Activated T-cell treated with anti-CD3 and anti-CD28 coated beads, Interleukin-2, amount 50 U/mL, for 4 hours (primary cell): ENCODE results near the gene TSHZ3. TPM values are rescaled to one million over a fixed set of nuclear protein-coding genes. Genes with fewer than 3 reads are reported as not detected.

Experiments
- ATAC-seq, 2 donors: fragments of 200-7000 bp; cut with Tn5 transposase; one replicate each; pipeline ENCODE4 v1.10.0; 2021
- DNase-seq: peaks from one replicate; pipeline ENCODE4 v3.0.0-alpha.2; 2020
- H3K27me3 Mint-ChIP-seq: one replicate; pipeline ENCODE4 v1.8.0; 2021; ENCODE audit warnings: low read depth, mixed read lengths
- H3K36me3 Mint-ChIP-seq: one replicate; pipeline ENCODE4 v1.8.0; 2022; ENCODE audit warnings: mixed read lengths; ENCODE audit not compliant: insufficient read depth
- H3K4me1 Mint-ChIP-seq: one replicate; pipeline ENCODE4 v1.8.0; 2021; ENCODE audit warnings: low read depth, mixed read lengths
- H3K4me3 Mint-ChIP-seq: one replicate; pipeline ENCODE4 v1.8.0; 2021; ENCODE audit warnings: mild to moderate bottlenecking, moderate library complexity, mixed read lengths
- H3K9me3 Mint-ChIP-seq: one replicate; pipeline ENCODE4 v1.8.0; 2021; ENCODE audit warnings: mixed read lengths
- total RNA-seq, 3 donors: library from RNA; stranded (reverse); gene quantifications; one replicate each; pipeline ENCODE4 v1.2.1, GENCODE V29; 2021

The TSHZ3 gene, protein sequence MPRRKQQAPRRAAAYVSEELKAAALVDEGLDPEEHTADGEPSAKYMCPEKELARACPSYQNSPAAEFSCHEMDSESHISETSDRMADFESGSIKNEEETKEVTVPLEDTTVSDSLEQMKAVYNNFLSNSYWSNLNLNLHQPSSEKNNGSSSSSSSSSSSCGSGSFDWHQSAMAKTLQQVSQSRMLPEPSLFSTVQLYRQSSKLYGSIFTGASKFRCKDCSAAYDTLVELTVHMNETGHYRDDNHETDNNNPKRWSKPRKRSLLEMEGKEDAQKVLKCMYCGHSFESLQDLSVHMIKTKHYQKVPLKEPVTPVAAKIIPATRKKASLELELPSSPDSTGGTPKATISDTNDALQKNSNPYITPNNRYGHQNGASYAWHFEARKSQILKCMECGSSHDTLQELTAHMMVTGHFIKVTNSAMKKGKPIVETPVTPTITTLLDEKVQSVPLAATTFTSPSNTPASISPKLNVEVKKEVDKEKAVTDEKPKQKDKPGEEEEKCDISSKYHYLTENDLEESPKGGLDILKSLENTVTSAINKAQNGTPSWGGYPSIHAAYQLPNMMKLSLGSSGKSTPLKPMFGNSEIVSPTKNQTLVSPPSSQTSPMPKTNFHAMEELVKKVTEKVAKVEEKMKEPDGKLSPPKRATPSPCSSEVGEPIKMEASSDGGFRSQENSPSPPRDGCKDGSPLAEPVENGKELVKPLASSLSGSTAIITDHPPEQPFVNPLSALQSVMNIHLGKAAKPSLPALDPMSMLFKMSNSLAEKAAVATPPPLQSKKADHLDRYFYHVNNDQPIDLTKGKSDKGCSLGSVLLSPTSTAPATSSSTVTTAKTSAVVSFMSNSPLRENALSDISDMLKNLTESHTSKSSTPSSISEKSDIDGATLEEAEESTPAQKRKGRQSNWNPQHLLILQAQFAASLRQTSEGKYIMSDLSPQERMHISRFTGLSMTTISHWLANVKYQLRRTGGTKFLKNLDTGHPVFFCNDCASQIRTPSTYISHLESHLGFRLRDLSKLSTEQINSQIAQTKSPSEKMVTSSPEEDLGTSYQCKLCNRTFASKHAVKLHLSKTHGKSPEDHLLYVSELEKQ
- under 1 TPM; 0.25 to 0.95 (median 0.63) TPM for total RNA-seq

DNA sequence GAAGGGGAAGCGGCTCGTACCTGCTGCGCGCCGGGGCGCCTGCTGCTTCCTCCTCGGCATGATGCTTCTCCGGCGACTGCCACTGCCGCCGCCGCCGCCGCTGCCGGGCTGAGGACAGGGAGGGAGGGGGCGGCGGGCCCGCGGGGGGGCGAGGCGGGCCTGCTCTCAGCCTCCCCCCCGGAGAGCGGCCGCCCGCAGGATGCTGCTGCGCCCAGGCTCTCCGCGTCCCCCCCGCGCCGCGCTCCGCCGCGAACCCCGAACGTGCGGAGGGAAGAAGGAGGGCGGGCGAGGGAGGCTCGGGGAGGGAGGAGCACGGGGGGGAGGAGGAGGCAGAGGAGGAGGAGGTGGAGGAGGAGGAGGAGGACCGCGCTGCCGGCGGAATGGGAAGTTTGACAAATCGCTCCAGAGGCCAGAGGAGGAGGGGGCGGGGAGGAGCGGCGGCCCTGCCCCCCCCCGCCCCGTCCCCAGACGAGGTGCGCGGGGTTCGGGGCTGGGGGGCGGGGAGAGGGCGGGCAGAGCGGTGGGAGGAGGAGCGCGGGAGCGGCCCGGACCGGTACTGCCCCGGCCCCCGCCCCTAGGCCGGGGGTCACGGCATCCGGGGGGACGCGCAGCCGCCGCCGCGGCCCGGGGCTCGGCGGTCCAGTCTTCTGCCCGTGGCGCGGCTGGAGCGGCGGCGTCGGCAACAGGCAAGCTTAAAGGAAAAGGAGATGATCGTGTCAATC is at the start of gene TSHZ3:
TSS of gene TSHZ3 (minus strand) at position 277 of the 722 bp plus-strand sequence. CDS start at position 60, 217 bp downstream.
- Mint-ChIP-seq H3K27me3 (peaks cover 60% of the 10 kb centered on the region), H3K4me1 (peaks cover 38% of the 10 kb centered on the region), H3K36me3 (no peaks in the 10 kb centered on the region), H3K4me3 (peak within 1 kb of the TSS; percentile 76), H3K9me3 (no peaks in the 10 kb centered on the region)
- DNase-seq = peak; percentile 49
- peak; percentile 48 to 61 for ATAC-seq

DNA sequence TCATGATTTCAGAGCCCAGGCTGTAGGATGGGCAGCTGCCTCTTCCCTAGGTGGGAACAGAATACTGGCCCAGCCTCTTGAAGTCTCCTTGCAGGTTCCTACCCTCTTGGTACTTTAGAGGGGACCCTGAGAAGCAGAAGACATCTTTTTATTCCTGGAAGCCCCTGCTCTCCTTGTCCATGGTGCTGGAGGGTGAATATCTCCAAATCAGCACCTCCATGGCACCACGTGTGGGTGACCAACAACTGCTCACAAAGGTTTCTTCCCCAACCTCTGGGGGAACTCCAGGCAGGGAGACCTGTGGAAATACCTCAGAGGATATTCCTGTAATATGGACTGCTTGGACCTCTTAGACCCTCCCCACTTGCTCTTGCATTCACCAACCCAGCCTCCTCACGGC is 48.1 kb upstream of the TSHZ3 start:
- ATAC-seq (no peak), DNase-seq (no peak)
- H3K9me3 Mint-ChIP-seq = no peaks in the 10 kb centered on the region
- H3K36me3 Mint-ChIP-seq = no peaks in the 10 kb centered on the region
- no peak overlapping the region for H3K4me3 Mint-ChIP-seq
- H3K27me3 Mint-ChIP-seq = peaks cover 16% of the 10 kb centered on the region
- no peaks in the 10 kb centered on the region for H3K4me1 Mint-ChIP-seq

DNA sequence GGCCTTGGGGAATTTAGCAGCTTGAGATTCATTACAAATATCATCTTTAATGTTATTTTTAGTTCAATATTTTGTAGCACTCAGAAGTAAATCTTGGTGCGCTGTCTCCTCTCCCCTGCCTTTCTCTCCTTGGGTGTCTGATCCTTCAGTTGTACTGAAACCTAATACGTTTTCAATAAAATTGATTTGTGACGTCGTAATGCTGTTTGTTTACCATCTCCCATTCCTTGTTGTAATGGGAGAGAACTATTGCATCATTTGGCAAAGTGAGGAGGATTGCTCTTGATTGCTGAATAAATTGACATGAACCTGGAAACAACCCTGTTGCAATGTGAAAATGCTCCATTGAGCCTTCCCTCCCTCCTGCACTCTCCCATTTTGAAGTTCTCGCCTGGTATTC is 43.2 kb upstream of the TSHZ3 start:
- no peaks in the 10 kb centered on the region for H3K9me3 Mint-ChIP-seq
- ATAC-seq (no peak), DNase-seq (no peak)
- H3K4me3 Mint-ChIP-seq = no peak overlapping the region
- H3K4me1 Mint-ChIP-seq = no peaks in the 10 kb centered on the region
- H3K27me3 Mint-ChIP-seq = peaks cover 18% of the 10 kb centered on the region
- H3K36me3 Mint-ChIP-seq = no peaks in the 10 kb centered on the region

DNA sequence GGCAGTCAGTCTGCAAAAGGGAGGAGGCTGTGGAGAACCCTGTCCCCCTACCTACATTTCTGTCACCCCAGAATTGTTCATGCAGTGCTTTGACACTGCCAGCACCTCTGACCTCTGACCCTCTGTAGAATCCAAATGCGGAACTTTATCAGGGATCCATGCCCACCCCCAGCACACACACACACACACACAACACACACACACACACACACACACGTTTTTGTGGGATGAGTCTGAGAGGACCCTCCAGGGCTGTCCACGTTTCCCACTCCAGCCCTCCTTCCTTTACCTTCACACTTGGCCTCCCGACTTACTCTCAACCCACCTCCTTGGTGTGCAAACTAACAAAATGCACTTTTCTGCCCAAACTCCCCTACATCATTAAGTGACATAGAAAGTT is 42.3 kb upstream of the TSHZ3 start:
- no peak overlapping the region for H3K4me3 Mint-ChIP-seq
- DNase-seq = no peak
- H3K9me3 Mint-ChIP-seq = no peaks in the 10 kb centered on the region
- no peaks in the 10 kb centered on the region for H3K36me3 Mint-ChIP-seq
- no peaks in the 10 kb centered on the region for H3K4me1 Mint-ChIP-seq
- no peak for ATAC-seq
- H3K27me3 Mint-ChIP-seq = peaks cover 20% of the 10 kb centered on the region

DNA sequence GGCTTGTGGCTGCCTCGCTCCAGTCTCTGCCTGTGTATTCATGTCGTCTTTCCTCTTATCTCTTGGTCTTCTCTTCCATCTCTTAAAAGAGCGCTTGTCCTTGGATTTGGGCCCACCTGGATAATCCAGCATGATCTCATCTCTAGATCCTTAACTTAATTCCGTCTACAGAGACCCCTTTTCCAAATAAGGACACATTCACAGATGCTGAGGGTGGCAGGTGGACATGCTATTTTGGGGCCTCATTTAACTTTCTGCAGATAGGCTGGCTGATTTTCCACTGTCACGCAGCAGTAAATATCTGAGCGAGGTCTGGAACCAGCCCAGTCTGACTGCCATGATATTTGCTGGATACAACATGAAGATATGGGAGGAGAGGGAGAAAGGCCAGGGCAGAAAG is 41.5 kb upstream of the TSHZ3 start:
- H3K4me1 Mint-ChIP-seq = no peaks in the 10 kb centered on the region
- ATAC-seq (no peak), DNase-seq (no peak)
- no peaks in the 10 kb centered on the region for H3K9me3 Mint-ChIP-seq
- peaks cover 20% of the 10 kb centered on the region for H3K27me3 Mint-ChIP-seq
- H3K4me3 Mint-ChIP-seq = no peak overlapping the region
- no peaks in the 10 kb centered on the region for H3K36me3 Mint-ChIP-seq

DNA sequence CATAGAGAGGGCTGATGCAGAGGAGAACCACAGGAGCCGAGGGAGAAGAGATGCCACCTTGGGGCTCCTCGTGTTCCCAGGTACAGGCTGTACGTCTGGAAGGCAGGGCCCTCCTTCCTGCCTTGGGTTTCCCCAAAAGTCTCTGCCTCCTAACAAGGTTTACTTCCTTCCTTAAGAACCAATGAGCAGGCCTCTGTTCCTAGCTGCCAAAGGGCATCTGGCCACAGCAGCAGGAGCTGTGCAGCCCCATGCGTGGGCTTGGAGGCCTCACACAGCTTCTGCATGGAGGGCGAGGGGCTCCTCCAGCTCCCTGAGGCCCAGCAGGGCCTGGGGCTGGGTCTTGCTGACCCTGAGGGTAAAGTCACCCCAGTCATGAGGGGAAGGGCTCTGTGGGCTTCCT is 40.6 kb upstream of the TSHZ3 start:
- H3K27me3 Mint-ChIP-seq = peaks cover 15% of the 10 kb centered on the region
- ATAC-seq (no peak), DNase-seq (no peak)
- H3K4me1 Mint-ChIP-seq = no peaks in the 10 kb centered on the region
- H3K4me3 Mint-ChIP-seq = no peak overlapping the region
- H3K36me3 Mint-ChIP-seq = no peaks in the 10 kb centered on the region
- no peaks in the 10 kb centered on the region for H3K9me3 Mint-ChIP-seq

DNA sequence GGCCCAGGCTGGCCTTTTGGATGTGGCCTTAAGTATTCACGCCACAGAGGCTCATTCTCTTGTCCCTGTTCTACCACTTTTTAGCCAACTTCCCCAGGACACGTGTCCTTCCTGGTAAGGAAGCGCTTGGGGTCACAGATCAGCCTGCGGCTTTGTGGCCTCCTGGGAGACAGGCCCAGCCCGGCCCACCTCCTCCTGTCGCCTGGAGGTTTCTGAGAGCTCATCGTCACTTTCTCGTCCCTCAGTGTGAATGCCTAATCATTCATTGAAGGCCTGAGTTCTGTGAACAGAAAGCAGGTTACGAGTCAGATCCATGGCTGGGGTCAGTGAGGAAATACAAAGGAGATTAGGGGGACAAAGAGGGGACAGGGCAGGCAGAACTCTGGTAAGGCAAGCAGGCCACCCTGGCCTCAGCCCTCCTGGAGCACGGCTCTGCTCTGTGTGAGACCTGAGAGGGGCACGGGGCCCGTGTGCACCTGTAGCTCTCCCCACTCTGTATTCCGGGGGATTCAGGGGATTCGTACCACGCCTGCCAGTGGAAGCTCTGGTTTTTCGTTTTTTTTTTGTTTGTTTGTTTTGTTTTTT is 38.6 kb upstream of the TSHZ3 start:
- no peaks in the 10 kb centered on the region for H3K4me1 Mint-ChIP-seq
- H3K9me3 Mint-ChIP-seq = no peaks in the 10 kb centered on the region
- DNase-seq = no peak
- ATAC-seq = no peak
- H3K4me3 Mint-ChIP-seq = no peak overlapping the region
- H3K36me3 Mint-ChIP-seq = no peaks in the 10 kb centered on the region
- H3K27me3 Mint-ChIP-seq = peaks cover 21% of the 10 kb centered on the region

DNA sequence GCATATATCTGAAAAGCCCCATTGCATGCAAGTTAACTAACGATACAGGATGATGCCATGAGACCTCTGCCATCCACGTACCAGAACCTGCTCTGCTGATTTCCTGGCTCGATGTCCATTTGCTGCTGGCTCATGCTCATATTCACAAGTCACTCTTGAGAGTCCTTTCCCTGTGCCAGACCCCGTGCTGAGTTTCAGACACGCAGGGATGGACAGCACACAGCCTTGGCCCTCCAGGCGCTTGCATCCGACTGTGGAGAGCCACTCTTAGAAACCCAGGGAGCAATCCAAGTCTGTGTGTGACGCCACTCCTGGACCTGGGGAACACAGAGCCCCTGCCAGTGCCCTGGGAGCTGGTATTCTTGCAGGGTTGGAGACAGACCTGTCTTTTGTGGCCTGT is 37.6 kb upstream of the TSHZ3 start:
- DNase-seq (no peak), ATAC-seq (no peak)
- no peaks in the 10 kb centered on the region for H3K4me1 Mint-ChIP-seq
- H3K27me3 Mint-ChIP-seq = peaks cover 20% of the 10 kb centered on the region
- no peaks in the 10 kb centered on the region for H3K36me3 Mint-ChIP-seq
- H3K4me3 Mint-ChIP-seq = no peak overlapping the region
- no peaks in the 10 kb centered on the region for H3K9me3 Mint-ChIP-seq

DNA sequence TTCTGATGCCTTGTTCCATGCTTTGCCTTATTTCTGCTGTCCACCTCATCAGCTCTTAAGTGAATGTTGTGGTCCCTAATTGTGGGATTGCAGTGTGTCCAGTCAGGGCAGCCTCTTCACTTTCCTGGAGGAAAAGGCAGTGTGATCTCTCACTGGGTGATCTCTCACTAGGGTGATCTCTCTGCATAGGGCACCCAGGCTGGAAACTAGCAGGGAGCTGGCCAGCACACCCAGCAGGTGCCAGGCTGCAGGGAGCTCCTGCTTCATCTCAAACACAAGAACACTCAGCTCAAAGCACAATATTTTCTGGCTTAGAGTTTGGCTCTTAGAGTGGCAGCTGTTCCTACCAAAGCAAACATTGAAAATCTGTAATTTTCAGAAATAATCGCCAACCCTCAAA is 36.5 kb upstream of the TSHZ3 start:
- Mint-ChIP-seq H3K36me3 (no peaks in the 10 kb centered on the region), H3K27me3 (peaks cover 18% of the 10 kb centered on the region), H3K4me1 (no peaks in the 10 kb centered on the region), H3K4me3 (no peak overlapping the region), H3K9me3 (no peaks in the 10 kb centered on the region)
- DNase-seq (no peak), ATAC-seq (no peak)

DNA sequence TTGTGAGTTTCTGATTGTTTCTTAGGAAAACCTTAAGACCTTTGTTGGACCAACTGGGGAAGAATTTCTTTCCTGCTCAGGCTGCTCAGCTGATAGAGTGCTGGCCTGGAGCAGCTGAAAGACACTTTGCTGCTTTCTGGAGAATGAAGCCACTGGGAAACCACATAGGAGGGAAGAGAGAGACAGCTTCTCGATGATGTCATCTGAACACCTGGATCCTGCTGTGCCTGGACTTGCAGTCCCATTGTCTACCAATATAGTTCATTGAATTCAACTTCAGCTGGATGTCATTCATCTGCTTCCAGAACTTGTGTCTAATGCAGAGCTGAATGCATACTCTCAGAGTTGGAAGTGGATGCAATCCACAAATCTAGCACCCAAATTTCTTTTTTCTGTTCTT is 34.3 kb upstream of the TSHZ3 start:
- no peak for DNase-seq
- Mint-ChIP-seq H3K9me3 (no peaks in the 10 kb centered on the region), H3K36me3 (no peaks in the 10 kb centered on the region), H3K4me1 (no peaks in the 10 kb centered on the region), H3K27me3 (peaks cover 25% of the 10 kb centered on the region), H3K4me3 (no peak overlapping the region)
- ATAC-seq = no peak

DNA sequence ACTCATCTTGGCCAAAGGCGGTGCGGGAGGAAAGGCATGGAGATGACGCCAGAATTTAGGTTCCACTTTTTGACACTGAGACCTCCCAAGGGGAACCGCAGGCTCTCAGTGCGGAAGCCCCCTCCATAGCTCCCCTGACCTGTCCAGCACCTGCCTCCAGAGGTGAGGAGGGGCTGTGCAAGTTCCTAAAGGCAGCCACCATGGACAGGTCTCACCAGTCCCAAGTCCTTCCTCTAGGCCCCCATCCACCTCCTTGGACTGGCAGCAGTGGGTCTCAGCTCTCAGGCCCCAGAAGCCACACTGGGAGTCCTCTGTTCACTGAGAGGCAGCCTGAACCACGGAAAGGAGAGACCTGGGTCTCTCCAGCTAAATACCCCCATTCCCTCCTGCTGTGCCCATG is 31.6 kb upstream of the TSHZ3 start:
- DNase-seq (no peak), ATAC-seq (no peak)
- Mint-ChIP-seq H3K27me3 (peaks cover 30% of the 10 kb centered on the region), H3K4me1 (no peaks in the 10 kb centered on the region), H3K9me3 (no peaks in the 10 kb centered on the region), H3K4me3 (no peak overlapping the region), H3K36me3 (no peaks in the 10 kb centered on the region)

DNA sequence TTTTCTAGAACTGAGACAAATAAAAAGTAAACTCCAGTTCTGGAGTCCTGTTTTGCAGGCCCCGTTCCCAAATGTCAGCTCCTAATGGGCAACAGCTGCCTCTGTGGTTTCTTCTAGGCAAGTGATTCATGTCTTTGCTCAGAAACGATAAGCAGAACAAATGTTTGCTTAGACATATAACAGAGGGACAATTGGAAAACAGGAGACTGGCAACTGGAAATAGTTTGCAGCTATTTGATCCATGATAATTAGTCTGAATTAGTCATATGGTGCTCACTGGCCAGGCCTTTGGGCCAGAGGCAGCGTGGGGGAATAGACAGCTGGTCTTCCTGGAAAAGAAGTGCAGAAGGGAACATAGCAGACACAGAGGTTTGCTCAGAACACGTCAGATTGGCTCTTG is 29.2 kb upstream of the TSHZ3 start:
- Mint-ChIP-seq H3K27me3 (peaks cover 23% of the 10 kb centered on the region), H3K9me3 (no peaks in the 10 kb centered on the region), H3K36me3 (no peaks in the 10 kb centered on the region), H3K4me1 (no peaks in the 10 kb centered on the region), H3K4me3 (no peak overlapping the region)
- no peak for ATAC-seq
- DNase-seq = no peak

DNA sequence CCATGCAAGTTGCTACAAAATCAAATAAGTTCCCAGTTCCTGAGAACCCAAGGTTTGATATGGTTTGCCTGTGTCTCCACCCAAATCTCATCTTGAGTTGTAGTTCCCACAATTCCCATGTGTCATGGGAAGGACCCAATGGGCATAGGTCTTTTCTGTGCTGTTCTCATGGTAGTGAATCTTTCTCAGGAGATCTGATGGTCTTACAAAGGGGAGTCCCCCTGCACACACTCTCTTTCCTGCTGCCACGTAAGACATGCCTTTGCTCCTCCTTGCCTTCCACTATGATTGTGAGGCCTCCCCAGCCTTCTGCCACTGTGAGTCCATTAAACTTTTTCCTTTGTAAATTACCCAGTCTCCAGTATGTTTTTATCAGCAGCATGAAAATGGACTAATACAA is 28.5 kb upstream of the TSHZ3 start:
- H3K9me3 Mint-ChIP-seq = no peaks in the 10 kb centered on the region

More for the DNA sequence above, 28.5 kb upstream of the TSHZ3 start:
- ATAC-seq (no peak), DNase-seq (no peak)
- Mint-ChIP-seq H3K4me1 (peaks cover under 1% of the 10 kb centered on the region), H3K27me3 (peaks cover 21% of the 10 kb centered on the region), H3K36me3 (no peaks in the 10 kb centered on the region), H3K4me3 (no peak overlapping the region)
